Measurements from ENCODE around the gene HAND1.

Gene HAND1

GRCh38 chr5:154465169-154465568 lies 12.9 kb downstream of the HAND1 start:
- DNase-seq (ENCODE audit: low read depth, low spot score) = no peak
- Histone ChIP-seq H3K9me3 (ENCODE audit: low read depth, low read length) (no peaks in the 10 kb centered on the region), H3K4me3 (no peak overlapping the region), H3K36me3 (ENCODE audit: insufficient read depth, low read length) (no peaks in the 10 kb centered on the region), H3K9ac (ENCODE audit: insufficient read length) (no peak overlapping the region), H3K27ac (no peak overlapping the region)
- no peak for TF ChIP-seq POLR2AphosphoS5 (IDR thresholded peaks at IDR 0.05; ENCODE audit: borderline replicate concordance, low read depth, low read length)
- TF ChIP-seq FOXP2 (optimal IDR thresholded peaks at IDR 0.05; ENCODE audit: control extremely low read depth, extremely low read length, insufficient read depth) = no peak
- TF ChIP-seq EZH2 (IDR thresholded peaks at IDR 0.05) = no peak

GRCh38 chr5:154464438-154464837 lies 13.6 kb downstream of the HAND1 start:
- TF ChIP-seq FOXP2 (optimal IDR thresholded peaks at IDR 0.05; ENCODE audit: control extremely low read depth, extremely low read length, insufficient read depth) = no peak
- no peak for TF ChIP-seq POLR2AphosphoS5 (IDR thresholded peaks at IDR 0.05; ENCODE audit: borderline replicate concordance, low read depth, low read length)
- TF ChIP-seq EZH2 (IDR thresholded peaks at IDR 0.05) = no peak
- Histone ChIP-seq H3K36me3 (ENCODE audit: insufficient read depth, low read length) (no peaks in the 10 kb centered on the region), H3K4me3 (no peak overlapping the region), H3K9me3 (ENCODE audit: low read depth, low read length) (no peaks in the 10 kb centered on the region), H3K27ac (no peak overlapping the region), H3K9ac (ENCODE audit: insufficient read length) (no peak overlapping the region)
- no peak for DNase-seq (ENCODE audit: low read depth, low spot score)

GRCh38 chr5:154461531-154461930 lies 16.5 kb downstream of the HAND1 start:
- no peak for TF ChIP-seq EZH2 (IDR thresholded peaks at IDR 0.05)
- TF ChIP-seq POLR2AphosphoS5 (IDR thresholded peaks at IDR 0.05; ENCODE audit: borderline replicate concordance, low read depth, low read length) = no peak
- TF ChIP-seq FOXP2 (optimal IDR thresholded peaks at IDR 0.05; ENCODE audit: control extremely low read depth, extremely low read length, insufficient read depth) = no peak
- no peak overlapping the region for H3K4me3 ChIP-seq
- no peak for DNase-seq (ENCODE audit: low read depth, low spot score)

GRCh38 chr5:154460172-154460571 lies 17.9 kb downstream of the HAND1 start:
- no peak for DNase-seq (ENCODE audit: low read depth, low spot score)
- Histone ChIP-seq H3K27ac (no peak overlapping the region), H3K4me3 (no peak overlapping the region), H3K36me3 (ENCODE audit: insufficient read depth, low read length) (peaks cover 18% of the 10 kb centered on the region), H3K9ac (ENCODE audit: insufficient read length) (no peak overlapping the region), H3K9me3 (ENCODE audit: low read depth, low read length) (no peaks in the 10 kb centered on the region)
- TF ChIP-seq POLR2AphosphoS5 (IDR thresholded peaks at IDR 0.05; ENCODE audit: borderline replicate concordance, low read depth, low read length) (no peak), FOXP2 (optimal IDR thresholded peaks at IDR 0.05; ENCODE audit: control extremely low read depth, extremely low read length, insufficient read depth) (no peak), EZH2 (IDR thresholded peaks at IDR 0.05) (no peak)

More at GRCh38 chr5:154461531-154461930, 16.5 kb downstream of the HAND1 start:
- Histone ChIP-seq H3K9ac (ENCODE audit: insufficient read length) (no peak overlapping the region), H3K27ac (no peak overlapping the region), H3K9me3 (ENCODE audit: low read depth, low read length) (no peaks in the 10 kb centered on the region), H3K36me3 (ENCODE audit: insufficient read depth, low read length) (peaks cover 5% of the 10 kb centered on the region)

- Histone ChIP-seq H3K4me3 (no peak overlapping the region), H3K9ac (ENCODE audit: insufficient read length) (no peak overlapping the region), H3K27ac (no peak overlapping the region), H3K9me3 (ENCODE audit: low read depth, low read length) (no peaks in the 10 kb centered on the region), H3K36me3 (ENCODE audit: insufficient read depth, low read length) (peaks cover 29% of the 10 kb centered on the region)
- no peak for TF ChIP-seq POLR2AphosphoS5 (IDR thresholded peaks at IDR 0.05; ENCODE audit: borderline replicate concordance, low read depth, low read length)
- no peak for TF ChIP-seq FOXP2 (optimal IDR thresholded peaks at IDR 0.05; ENCODE audit: control extremely low read depth, extremely low read length, insufficient read depth)
- no peak for TF ChIP-seq EZH2 (IDR thresholded peaks at IDR 0.05)
- no peak for DNase-seq (ENCODE audit: low read depth, low spot score)
These were observed 19.0 kb downstream of the HAND1 start for GRCh38 chr5:154459015-154459414.

GRCh38 chr5:154456540-154456939 lies 21.5 kb downstream of the HAND1 start:
- Histone ChIP-seq H3K4me3 (no peak overlapping the region), H3K36me3 (ENCODE audit: insufficient read depth, low read length) (peaks cover 47% of the 10 kb centered on the region), H3K9me3 (ENCODE audit: low read depth, low read length) (no peaks in the 10 kb centered on the region), H3K9ac (ENCODE audit: insufficient read length) (no peak overlapping the region), H3K27ac (no peak overlapping the region)
- TF ChIP-seq FOXP2 (optimal IDR thresholded peaks at IDR 0.05; ENCODE audit: control extremely low read depth, extremely low read length, insufficient read depth) (no peak), POLR2AphosphoS5 (IDR thresholded peaks at IDR 0.05; ENCODE audit: borderline replicate concordance, low read depth, low read length) (no peak), EZH2 (IDR thresholded peaks at IDR 0.05) (no peak)
- no peak for DNase-seq (ENCODE audit: low read depth, low spot score)

- no peaks in the 10 kb centered on the region for H3K9me3 ChIP-seq (ENCODE audit: low read depth, low read length)
These were observed 22.4 kb downstream of the HAND1 start for GRCh38 chr5:154455585-154455984.

GRCh38 chr5:154451957-154452356 lies 26.1 kb downstream of the HAND1 start:
- peak overlapping the region; percentile 63 for H3K27ac ChIP-seq
- no peak overlapping the region for H3K4me3 ChIP-seq
- peaks cover 54% of the 10 kb centered on the region for H3K36me3 ChIP-seq (ENCODE audit: insufficient read depth, low read length)
- DNase-seq (ENCODE audit: low read depth, low spot score) = no peak
- H3K9me3 ChIP-seq (ENCODE audit: low read depth, low read length) = no peaks in the 10 kb centered on the region
- TF ChIP-seq EZH2 (IDR thresholded peaks at IDR 0.05) = no peak
- no peak overlapping the region for H3K9ac ChIP-seq (ENCODE audit: insufficient read length)

More at GRCh38 chr5:154455585-154455984, 22.4 kb downstream of the HAND1 start:
- Histone ChIP-seq H3K36me3 (ENCODE audit: insufficient read depth, low read length) (peaks cover 54% of the 10 kb centered on the region), H3K4me3 (no peak overlapping the region), H3K9ac (ENCODE audit: insufficient read length) (no peak overlapping the region), H3K27ac (no peak overlapping the region)
- TF ChIP-seq POLR2AphosphoS5 (IDR thresholded peaks at IDR 0.05; ENCODE audit: borderline replicate concordance, low read depth, low read length) = no peak
- no peak for TF ChIP-seq FOXP2 (optimal IDR thresholded peaks at IDR 0.05; ENCODE audit: control extremely low read depth, extremely low read length, insufficient read depth)
- TF ChIP-seq EZH2 (IDR thresholded peaks at IDR 0.05) = no peak
- no peak for DNase-seq (ENCODE audit: low read depth, low spot score)

GRCh38 chr5:154449786-154450185 lies 28.2 kb downstream of the HAND1 start:
- Histone ChIP-seq H3K9ac (ENCODE audit: insufficient read length) (no peak overlapping the region), H3K27ac (no peak overlapping the region), H3K9me3 (ENCODE audit: low read depth, low read length) (no peaks in the 10 kb centered on the region), H3K36me3 (ENCODE audit: insufficient read depth, low read length) (peaks cover 32% of the 10 kb centered on the region), H3K4me3 (no peak overlapping the region)
- no peak for DNase-seq (ENCODE audit: low read depth, low spot score)
- TF ChIP-seq FOXP2 (optimal IDR thresholded peaks at IDR 0.05; ENCODE audit: control extremely low read depth, extremely low read length, insufficient read depth) = no peak
- TF ChIP-seq POLR2AphosphoS5 (IDR thresholded peaks at IDR 0.05; ENCODE audit: borderline replicate concordance, low read depth, low read length) = no peak
- TF ChIP-seq EZH2 (IDR thresholded peaks at IDR 0.05) = no peak
